ENCODE data around the gene CMTM4. TPM values are rescaled to one million over a fixed set of nuclear protein-coding genes. Genes with fewer than 3 reads are reported as not detected.
"Not testable (repeated sequence)": the region's sequence is repeated elsewhere in the genome, so short reads cannot be mapped to it uniquely, and the experiment has no call there.

CMTM4 gene
- total and polyA plus RNA-seq, 8 donors = 14.9 to 43.5 (median 36.5) TPM

- DNase-seq (no peak), FAIRE-seq (no peak), ATAC-seq (peak in 2 of 4 donors; percentile 29 to 51)
- no peak overlapping the region for H3K4me3 ChIP-seq
- no peaks in the 10 kb centered on the region for H3K27me3 ChIP-seq
- no peaks in the 10 kb centered on the region for H3K36me3 ChIP-seq
- no peak overlapping the region for H3K27ac ChIP-seq
- TF ChIP-seq, protein P1, sequence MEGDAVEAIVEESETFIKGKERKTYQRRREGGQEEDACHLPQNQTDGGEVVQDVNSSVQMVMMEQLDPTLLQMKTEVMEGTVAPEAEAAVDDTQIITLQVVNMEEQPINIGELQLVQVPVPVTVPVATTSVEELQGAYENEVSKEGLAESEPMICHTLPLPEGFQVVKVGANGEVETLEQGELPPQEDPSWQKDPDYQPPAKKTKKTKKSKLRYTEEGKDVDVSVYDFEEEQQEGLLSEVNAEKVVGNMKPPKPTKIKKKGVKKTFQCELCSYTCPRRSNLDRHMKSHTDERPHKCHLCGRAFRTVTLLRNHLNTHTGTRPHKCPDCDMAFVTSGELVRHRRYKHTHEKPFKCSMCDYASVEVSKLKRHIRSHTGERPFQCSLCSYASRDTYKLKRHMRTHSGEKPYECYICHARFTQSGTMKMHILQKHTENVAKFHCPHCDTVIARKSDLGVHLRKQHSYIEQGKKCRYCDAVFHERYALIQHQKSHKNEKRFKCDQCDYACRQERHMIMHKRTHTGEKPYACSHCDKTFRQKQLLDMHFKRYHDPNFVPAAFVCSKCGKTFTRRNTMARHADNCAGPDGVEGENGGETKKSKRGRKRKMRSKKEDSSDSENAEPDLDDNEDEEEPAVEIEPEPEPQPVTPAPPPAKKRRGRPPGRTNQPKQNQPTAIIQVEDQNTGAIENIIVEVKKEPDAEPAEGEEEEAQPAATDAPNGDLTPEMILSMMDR (IDR thresholded peaks at IDR 0.05) = no peak
- intact Hi-C loops (cut with DNase I) = no loop called here
- no peaks in the 10 kb centered on the region for H3K9me3 ChIP-seq
- no peaks in the 10 kb centered on the region for H3K4me1 ChIP-seq
- 61 to 66% methylated on average over 3 of the region's 3 CpGs for WGBS, 2 donors
These were observed 126.6 kb downstream of the CMTM4 start for GRCh38 chr16:66569827-66570405.

DNA sequence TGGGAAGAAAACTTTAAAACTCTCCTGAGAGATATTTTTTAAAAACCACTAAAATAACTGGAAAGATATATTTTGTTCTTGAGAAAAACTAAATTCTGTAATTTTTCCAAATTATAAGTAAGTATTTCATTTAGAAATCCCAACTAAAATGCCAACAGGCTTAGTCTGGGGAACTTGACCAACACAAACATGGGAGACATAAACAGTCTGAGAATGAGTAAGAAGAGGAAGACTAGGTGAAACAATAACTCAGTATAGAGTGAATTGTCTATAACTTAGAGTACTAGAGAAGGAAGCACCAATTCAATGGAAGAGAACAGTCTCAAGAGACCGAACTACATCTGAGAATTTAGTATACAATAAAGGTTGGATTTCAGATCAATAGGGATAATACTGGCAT is 127.4 kb downstream of the CMTM4 start:
- FAIRE-seq (no peak), DNase-seq (no peak), ATAC-seq (no peak)
- Histone ChIP-seq H3K27me3 (no peaks in the 10 kb centered on the region), H3K36me3 (no peaks in the 10 kb centered on the region), H3K27ac (no peak overlapping the region), H3K9me3 (no peaks in the 10 kb centered on the region), H3K4me3 (no peak overlapping the region), H3K4me1 (no peaks in the 10 kb centered on the region)
- intact Hi-C loops (cut with DNase I) = no loop called here
- WGBS, 2 donors = 96 to 100% methylated on average over 1 of the region's 1 CpG
- TF ChIP-seq, protein P1 (IDR thresholded peaks at IDR 0.05) = no peak

- FAIRE-seq = no peak
- Histone ChIP-seq H3K36me3 (no peaks in the 10 kb centered on the region), H3K9me3 (no peaks in the 10 kb centered on the region), H3K27me3 (no peaks in the 10 kb centered on the region), H3K4me3 (no peak overlapping the region), H3K4me1 (no peaks in the 10 kb centered on the region), H3K27ac (no peak overlapping the region)
- no peak for ATAC-seq
- TF ChIP-seq, protein P1 (IDR thresholded peaks at IDR 0.05) = no peak
- intact Hi-C loops (cut with DNase I) = no loop called here
- no peak for DNase-seq
- WGBS, 2 donors = 90 to 95% methylated on average over 2 of the region's 2 CpGs
These were observed 128.2 kb downstream of the CMTM4 start for GRCh38 chr16:66568355-66568754.

GRCh38 chr16:66567270-66567669 is 129.3 kb downstream of the CMTM4 start:
- H3K9me3 ChIP-seq; H3K4me3 ChIP-seq; H3K27ac ChIP-seq; DNase-seq; intact Hi-C loops (cut with DNase I); ATAC-seq; H3K27me3 ChIP-seq; FAIRE-seq; H3K36me3 ChIP-seq; H3K4me1 ChIP-seq: not testable (repeated sequence)
- 90 to 100% methylated on average over 3 of the region's 3 CpGs for WGBS, 2 donors

DNA sequence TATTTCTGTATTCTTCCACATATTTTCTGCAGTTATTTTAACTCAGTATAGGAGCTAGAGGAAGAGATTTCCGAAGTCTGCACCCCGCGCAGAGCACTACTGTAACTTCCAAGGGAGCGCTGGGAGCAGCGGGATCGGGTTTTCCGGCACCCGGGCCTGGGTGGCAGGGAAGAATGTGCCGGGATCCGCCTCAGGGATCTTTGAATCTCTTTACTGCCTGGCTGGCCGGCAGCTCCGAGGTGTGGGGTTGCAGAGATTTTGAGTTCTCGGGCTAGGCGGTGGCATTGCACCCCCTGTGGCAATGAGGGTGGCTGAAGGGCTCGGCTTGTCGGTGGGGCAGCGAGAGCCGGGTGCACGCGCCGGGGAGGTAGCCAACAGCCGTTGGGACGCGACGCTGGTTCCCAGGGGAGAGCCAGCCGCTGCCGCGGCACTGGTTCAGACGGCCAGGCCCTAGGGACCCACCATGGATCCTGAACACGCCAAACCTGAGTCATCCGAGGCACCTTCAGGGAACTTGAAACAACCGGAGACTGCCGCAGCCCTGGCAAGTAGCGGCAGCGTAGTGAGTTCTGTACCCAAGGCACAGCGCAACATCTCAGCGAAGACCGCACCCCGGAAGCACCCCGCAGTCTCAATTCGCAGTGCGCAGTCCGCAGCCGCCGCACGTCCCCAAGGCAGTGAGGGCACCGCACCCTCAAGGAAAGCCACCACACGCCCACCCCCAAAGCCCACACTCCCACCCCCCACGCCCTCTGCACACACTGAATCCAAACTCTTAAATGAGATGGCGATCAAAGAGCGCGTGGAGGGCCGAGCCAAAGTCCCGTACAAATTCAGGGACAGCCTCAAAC is 130.3 kb downstream of the CMTM4 start, which contains the start of gene CMTM1:
CMTM1 (plus strand) TSS at position 389 of the 851 bp plus-strand sequence; CDS start at position 464, 75 bp downstream.
- Histone ChIP-seq H3K27me3 (no peaks in the 10 kb centered on the region), H3K9me3 (no peaks in the 10 kb centered on the region), H3K36me3 (no peaks in the 10 kb centered on the region), H3K4me3 (no peak within 1 kb of the TSS), H3K4me1 (no peaks in the 10 kb centered on the region), H3K27ac (no peak within 1 kb of the TSS)
- no peak for FAIRE-seq
- 93% methylated on average over 54 of the region's 54 CpGs for WGBS, 2 donors
- TF ChIP-seq, protein P1 (IDR thresholded peaks at IDR 0.05) = no peak
- intact Hi-C loops (cut with DNase I) = no loop called here
- DNase-seq = peak in 1 of 6 donors; percentile 59
- no peak for ATAC-seq

Other genes with a start within 250 kb of the CMTM4 start
- gene TK2, start 146.6 kb downstream of the CMTM4 start, total RNA-seq = 10 to 100 TPM; 16.7 to 22.9 (median 21.6) TPM
- 10 to 100 TPM; 13.9 to 17.4 TPM for gene TK2, start 146.6 kb downstream of the CMTM4 start, polyA plus RNA-seq
- 10 to 100 TPM in 3 of 6 donors, 1 to 10 TPM in 3; 5.9 to 26.1 (median 8.3) TPM for gene CKLF, start 144.2 kb downstream of the CMTM4 start, total RNA-seq
- gene CKLF, start 144.2 kb downstream of the CMTM4 start, polyA plus RNA-seq = 10 to 100 TPM; 11.9 to 24.9 TPM
- gene CMTM1, start 130.3 kb downstream of the CMTM4 start, total RNA-seq = 1 to 10 TPM in 3 of 6 donors, under 1 TPM in 3; 0.65 to 3.9 (median 1.5) TPM
- gene CMTM1, start 130.3 kb downstream of the CMTM4 start, polyA plus RNA-seq = under 1 TPM; 0.28 to 0.46 TPM
- under 1 TPM in 1 of 6 donors, not detected in 5; 0.84 TPM for gene CMTM2, start 117.3 kb downstream of the CMTM4 start, total RNA-seq
- under 1 TPM; 0.21 to 0.65 TPM for gene CMTM2, start 117.3 kb downstream of the CMTM4 start, polyA plus RNA-seq
- 10 to 100 TPM in 1 of 6 donors, 1 to 10 TPM in 4, under 1 TPM in 1; 0.79 to 20.8 (median 2.6) TPM for gene CMTM3, start 92.0 kb downstream of the CMTM4 start, total RNA-seq
- gene CMTM3, start 92.0 kb downstream of the CMTM4 start, polyA plus RNA-seq = 1 to 10 TPM; 4.3 to 4.8 TPM
- 10 to 100 TPM; 53.0 to 83.0 (median 68.1) TPM for gene DYNC1LI2, start 54.9 kb upstream of the CMTM4 start, total RNA-seq
- gene DYNC1LI2, start 54.9 kb upstream of the CMTM4 start, polyA plus RNA-seq = 10 to 100 TPM; 44.4 to 57.7 TPM
- not detected for gene TERB1, start 104.8 kb upstream of the CMTM4 start, total RNA-seq
- not detected for gene TERB1, start 104.8 kb upstream of the CMTM4 start, polyA plus RNA-seq
- gene NAE1, start 134.2 kb upstream of the CMTM4 start, total RNA-seq = 10 to 100 TPM; 19.3 to 26.7 (median 21.2) TPM
- gene NAE1, start 134.2 kb upstream of the CMTM4 start, polyA plus RNA-seq = 10 to 100 TPM; 20.4 to 29.8 TPM
- not detected for gene CA7, start 147.7 kb upstream of the CMTM4 start, total RNA-seq
- not detected for gene CA7, start 147.7 kb upstream of the CMTM4 start, polyA plus RNA-seq
- 1 to 10 TPM; 6.1 to 8.5 (median 7.7) TPM for gene PDP2, start 183.8 kb upstream of the CMTM4 start, total RNA-seq
- 1 to 10 TPM; 1.6 TPM for gene PDP2, start 183.8 kb upstream of the CMTM4 start, polyA plus RNA-seq
- gene CDH16, start 222.1 kb upstream of the CMTM4 start, total RNA-seq = not detected
- gene CDH16, start 222.1 kb upstream of the CMTM4 start, polyA plus RNA-seq = not detected
- 1 to 10 TPM in 1 of 6 donors, under 1 TPM in 5; 0.20 to 2.7 (median 0.53) TPM for gene RRAD, start 228.8 kb upstream of the CMTM4 start, total RNA-seq
- 1 to 10 TPM; 2.7 to 2.9 TPM for gene RRAD, start 228.8 kb upstream of the CMTM4 start, polyA plus RNA-seq
- 10 to 100 TPM; 14.8 to 31.5 (median 22.0) TPM for gene CIAO2B, start 237.7 kb upstream of the CMTM4 start, total RNA-seq
- 10 to 100 TPM; 73.7 to 86.9 TPM for gene CIAO2B, start 237.7 kb upstream of the CMTM4 start, polyA plus RNA-seq
- gene CES2, start 238.8 kb upstream of the CMTM4 start, total RNA-seq = 10 to 100 TPM; 14.3 to 23.1 (median 17.3) TPM
- 10 to 100 TPM; 14.9 to 18.6 TPM for gene CES2, start 238.8 kb upstream of the CMTM4 start, polyA plus RNA-seq

Measured in pancreas (tissue), 10 donors.